22Rv1 (cell line): Measurements from ENCODE around the gene RAI1.
"Not testable (repeated sequence)": the region's sequence is repeated elsewhere in the genome, so short reads cannot be mapped to it uniquely, and the experiment has no call there.

Source experiments
- CTCF ChIP-seq: fragments of 450-650 bp; IDR thresholded peaks from 2 replicates; pipeline ENCODE4 v1.5.1; 2017; ENCODE audit warnings: mild to moderate bottlenecking
- ZFX ChIP-seq: fragments of 450-650 bp; IDR thresholded peaks from 2 replicates; pipeline ENCODE4 v1.6.1; 2017; ENCODE audit warnings: antibody characterized with exemption, borderline replicate concordance

GRCh38 chr17:17678063-17678699 lies 3.1 kb upstream of the RAI1 start:
- TF ChIP-seq CTCF, ZFX: not testable (repeated sequence)
